ENCODE results near the gene ARL2.
A peak's percentile ranks its signal among the peaks of the same experiment; 100 is the strongest.
"Not testable (repeated sequence)": the region's sequence is repeated elsewhere in the genome, so short reads cannot be mapped to it uniquely, and the experiment has no call there.

ARL2 gene

DNA sequence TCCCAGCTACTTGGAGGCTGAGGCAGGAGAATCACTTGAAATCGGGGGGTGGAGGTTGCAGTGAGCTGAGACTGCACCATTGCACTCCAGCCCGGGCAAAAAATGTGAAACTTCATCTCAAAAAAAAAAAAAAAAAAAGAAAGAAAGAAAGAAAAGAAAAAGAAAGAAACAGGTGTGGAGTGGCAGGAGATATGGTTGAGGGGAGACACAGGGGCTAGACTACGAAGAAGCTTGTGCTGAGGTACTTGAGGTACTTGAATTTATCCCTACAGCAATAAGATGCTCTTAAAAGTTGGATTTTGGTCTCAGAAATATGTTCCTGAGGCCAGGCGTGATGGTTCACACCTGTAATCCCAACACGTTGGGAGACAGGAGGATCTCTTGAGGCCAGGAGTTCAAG lies 39.8 kb upstream of the ARL2 start:
- H3K4me1 ChIP-seq (ENCODE audit: control insufficient read depth in 1 of 2, insufficient read depth in 1 of 2, low read depth in 1 of 2, low read length in 1 of 2): peaks cover 10 to 12% of the 10 kb centered on the region in 2 experiments
- H3K27me3 ChIP-seq: peaks cover 51% of the 10 kb centered on the region
- TF ChIP-seq, protein P1, sequence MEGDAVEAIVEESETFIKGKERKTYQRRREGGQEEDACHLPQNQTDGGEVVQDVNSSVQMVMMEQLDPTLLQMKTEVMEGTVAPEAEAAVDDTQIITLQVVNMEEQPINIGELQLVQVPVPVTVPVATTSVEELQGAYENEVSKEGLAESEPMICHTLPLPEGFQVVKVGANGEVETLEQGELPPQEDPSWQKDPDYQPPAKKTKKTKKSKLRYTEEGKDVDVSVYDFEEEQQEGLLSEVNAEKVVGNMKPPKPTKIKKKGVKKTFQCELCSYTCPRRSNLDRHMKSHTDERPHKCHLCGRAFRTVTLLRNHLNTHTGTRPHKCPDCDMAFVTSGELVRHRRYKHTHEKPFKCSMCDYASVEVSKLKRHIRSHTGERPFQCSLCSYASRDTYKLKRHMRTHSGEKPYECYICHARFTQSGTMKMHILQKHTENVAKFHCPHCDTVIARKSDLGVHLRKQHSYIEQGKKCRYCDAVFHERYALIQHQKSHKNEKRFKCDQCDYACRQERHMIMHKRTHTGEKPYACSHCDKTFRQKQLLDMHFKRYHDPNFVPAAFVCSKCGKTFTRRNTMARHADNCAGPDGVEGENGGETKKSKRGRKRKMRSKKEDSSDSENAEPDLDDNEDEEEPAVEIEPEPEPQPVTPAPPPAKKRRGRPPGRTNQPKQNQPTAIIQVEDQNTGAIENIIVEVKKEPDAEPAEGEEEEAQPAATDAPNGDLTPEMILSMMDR (IDR thresholded peaks at IDR 0.05): no peak
- H3K36me3 ChIP-seq: no peaks in the 10 kb centered on the region
- no peaks in the 10 kb centered on the region for H3K9me3 ChIP-seq
- H3K4me3 ChIP-seq (ENCODE audit: low read depth in 1 of 2, low read length in 1 of 2): no peak overlapping the region
- H3K27ac ChIP-seq: no peak overlapping the region

DNA sequence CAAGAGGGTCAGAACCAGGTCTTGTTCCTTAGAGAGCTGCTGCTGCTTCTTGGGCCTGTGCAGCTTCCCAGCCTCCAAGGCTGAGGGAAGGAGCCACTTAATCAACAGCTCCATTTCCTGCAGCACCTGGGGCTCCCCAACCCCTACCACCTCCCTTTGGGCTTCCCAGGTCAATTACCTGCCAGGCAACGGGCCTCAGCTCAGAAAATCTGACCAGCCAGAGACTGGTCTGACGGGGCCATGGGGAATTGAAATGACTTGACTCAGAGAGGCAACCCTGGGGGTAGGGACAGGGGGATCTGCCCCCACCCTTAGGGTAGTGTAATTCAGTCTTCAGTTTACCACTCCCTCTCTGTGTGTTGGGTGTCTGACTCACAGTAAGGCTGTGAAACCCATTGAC lies 37.3 kb upstream of the ARL2 start:
- TF ChIP-seq, protein P1 (IDR thresholded peaks at IDR 0.05): no peak
- Histone ChIP-seq H3K27me3 (peaks cover 51% of the 10 kb centered on the region), H3K4me3 (ENCODE audit: low read depth in 1 of 2, low read length in 1 of 2) (no peak overlapping the region)

DNA sequence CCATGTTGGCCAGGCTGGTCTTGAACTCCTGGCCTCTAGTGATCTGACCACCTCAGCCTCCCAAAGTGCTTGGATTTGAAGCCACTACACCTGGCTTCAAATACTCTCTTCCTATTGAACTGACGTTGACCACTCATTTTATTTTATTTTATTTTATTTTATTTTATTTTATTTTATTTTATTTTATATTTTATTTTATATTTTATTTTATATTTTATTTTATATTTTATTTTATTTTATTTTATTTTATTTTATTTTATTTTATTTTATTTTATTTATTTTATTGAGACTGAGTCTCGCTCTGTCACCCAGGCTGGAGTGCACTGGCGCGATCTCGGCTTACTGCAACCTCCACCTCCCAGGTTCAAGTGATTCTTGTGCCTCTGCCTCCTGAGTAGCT lies 30.6 kb upstream of the ARL2 start:
- not testable (repeated sequence) for H3K36me3 ChIP-seq; H3K27ac ChIP-seq; H3K9me3 ChIP-seq; H3K4me3 ChIP-seq (ENCODE audit: low read depth in 1 of 2, low read length in 1 of 2)
- Histone ChIP-seq H3K4me1 (ENCODE audit: control insufficient read depth in 1 of 2, insufficient read depth in 1 of 2, low read depth in 1 of 2, low read length in 1 of 2) (peaks cover 17 to 24% of the 10 kb centered on the region in 2 experiments), H3K27me3 (peaks cover 25% of the 10 kb centered on the region)

More for the DNA sequence above, 37.3 kb upstream of the ARL2 start:
- Histone ChIP-seq H3K36me3 (no peaks in the 10 kb centered on the region), H3K27ac (no peak overlapping the region), H3K9me3 (no peaks in the 10 kb centered on the region), H3K4me1 (ENCODE audit: control insufficient read depth in 1 of 2, insufficient read depth in 1 of 2, low read depth in 1 of 2, low read length in 1 of 2) (peaks cover 8 to 10% of the 10 kb centered on the region in 2 experiments)

DNA sequence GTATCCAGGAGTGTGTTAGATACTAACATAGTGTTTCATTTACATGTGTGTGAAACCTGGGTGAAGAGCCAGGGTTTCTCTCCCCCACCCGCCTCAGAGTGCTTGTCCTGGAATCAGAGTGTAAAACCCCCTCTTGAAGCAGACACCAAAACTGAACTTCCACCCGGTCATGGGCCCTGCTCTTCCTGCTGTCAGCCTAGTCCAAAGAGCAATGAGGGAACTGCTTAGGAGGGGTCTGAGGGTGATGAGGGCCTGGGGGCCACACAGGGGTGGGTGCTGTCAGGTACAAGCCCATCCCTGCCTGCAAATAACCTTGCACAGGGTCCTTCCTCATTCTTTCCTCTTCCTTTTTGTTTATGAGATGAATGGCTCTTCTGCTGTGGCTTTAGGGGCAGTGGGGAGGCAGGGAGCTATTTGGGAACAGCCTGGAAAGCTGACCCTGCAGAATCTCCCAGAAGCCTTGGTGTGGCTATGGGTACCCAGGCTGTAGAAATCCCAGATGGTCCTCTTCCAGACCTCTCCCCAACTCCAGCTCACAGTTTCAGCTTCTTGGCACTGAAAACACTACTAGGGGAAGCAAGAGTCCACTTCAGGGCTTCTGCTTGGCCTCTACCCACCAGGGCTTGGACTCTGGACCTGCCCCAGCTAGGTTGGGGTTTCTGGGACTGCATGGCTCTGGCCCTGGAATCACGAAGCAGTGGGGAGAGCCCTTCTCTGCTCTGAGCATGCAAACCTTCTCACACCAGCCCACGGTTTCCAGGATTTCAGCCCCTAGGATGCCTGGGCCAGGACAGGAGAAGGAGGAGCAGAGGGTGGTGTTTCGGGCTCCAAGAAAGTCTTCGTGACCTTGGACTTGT lies 25.7 kb upstream of the ARL2 start:
- H3K4me1 ChIP-seq (ENCODE audit: control insufficient read depth in 1 of 2, insufficient read depth in 1 of 2, low read depth in 1 of 2, low read length in 1 of 2): peaks cover 56 to 66% of the 10 kb centered on the region in 2 experiments
- H3K27ac ChIP-seq: peak overlapping the region; percentile 92
- H3K9me3 ChIP-seq: no peaks in the 10 kb centered on the region
- H3K4me3 ChIP-seq (ENCODE audit: low read depth in 1 of 2, low read length in 1 of 2): peak overlapping the region in 1 of 2 experiments; percentile 42
- TF ChIP-seq, protein P1 (IDR thresholded peaks at IDR 0.05): no peak
- no peaks in the 10 kb centered on the region for H3K27me3 ChIP-seq
- H3K36me3 ChIP-seq: no peaks in the 10 kb centered on the region

DNA sequence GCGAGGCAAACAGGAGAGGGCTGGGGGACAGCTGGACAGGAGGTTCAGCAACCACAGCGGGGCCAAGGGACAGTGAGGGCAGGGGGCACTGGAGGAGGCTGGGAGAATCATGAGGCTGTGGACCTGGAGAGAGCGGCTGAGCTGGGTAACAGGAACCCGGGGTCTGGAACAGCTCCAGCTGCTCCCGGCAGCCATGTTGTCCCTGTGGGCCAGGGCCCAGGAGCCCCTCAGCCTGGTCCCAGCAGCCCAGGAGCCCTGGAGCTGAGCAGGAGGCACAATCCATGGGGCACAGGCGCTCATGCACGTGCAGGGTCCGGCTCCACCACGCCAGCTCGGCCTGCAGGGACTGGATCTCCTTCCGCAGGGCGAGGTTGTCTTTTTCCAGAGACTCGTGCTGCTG lies 24.5 kb upstream of the ARL2 start:
- TF ChIP-seq, protein P1 (IDR thresholded peaks at IDR 0.05): no peak
- H3K4me3 ChIP-seq (ENCODE audit: low read depth in 1 of 2, low read length in 1 of 2): peak overlapping the region; percentile 52 to 68
- no peaks in the 10 kb centered on the region for H3K36me3 ChIP-seq
- no peaks in the 10 kb centered on the region for H3K9me3 ChIP-seq
- no peaks in the 10 kb centered on the region for H3K27me3 ChIP-seq
- peak overlapping the region; percentile 92 for H3K27ac ChIP-seq
- peaks cover 56 to 62% of the 10 kb centered on the region in 2 experiments for H3K4me1 ChIP-seq (ENCODE audit: control insufficient read depth in 1 of 2, insufficient read depth in 1 of 2, low read depth in 1 of 2, low read length in 1 of 2)

DNA sequence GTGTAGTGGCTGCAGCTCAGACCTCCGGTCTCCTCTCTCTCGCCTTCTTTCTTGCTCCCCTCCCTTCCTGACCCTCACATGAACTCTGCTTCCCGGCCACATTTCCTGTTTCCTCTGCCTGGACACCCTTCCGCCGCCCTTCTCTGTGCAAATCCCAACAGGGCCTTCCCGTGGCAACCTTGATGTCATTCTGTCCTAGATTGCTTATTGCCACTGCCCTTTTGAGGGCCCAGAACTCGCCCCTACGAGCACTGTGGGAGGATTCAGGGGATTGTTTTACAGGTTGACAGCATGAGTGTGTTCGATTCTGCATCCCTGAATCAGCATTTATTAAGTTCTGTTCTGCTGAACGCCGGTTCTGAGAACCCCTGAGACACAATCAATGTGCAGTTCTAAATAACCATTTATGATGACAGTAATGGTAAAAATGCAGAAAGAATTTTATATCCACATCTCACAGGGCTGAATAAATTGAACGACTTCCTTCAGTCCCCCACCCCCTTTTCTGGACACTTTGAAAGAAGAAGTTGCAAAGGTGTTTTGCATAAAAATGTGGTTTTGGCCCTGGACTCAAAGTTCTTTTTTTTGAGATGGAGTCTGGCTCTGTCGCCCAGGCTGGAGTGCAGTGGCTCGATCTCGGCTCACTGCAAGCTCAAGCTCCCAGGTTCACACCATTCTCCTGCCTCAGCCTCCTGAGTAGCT lies 23.6 kb upstream of the ARL2 start:
- Histone ChIP-seq H3K36me3 (no peaks in the 10 kb centered on the region), H3K9me3 (no peaks in the 10 kb centered on the region), H3K27ac (peak overlapping the region; percentile 92), H3K27me3 (no peaks in the 10 kb centered on the region), H3K4me1 (ENCODE audit: control insufficient read depth in 1 of 2, insufficient read depth in 1 of 2, low read depth in 1 of 2, low read length in 1 of 2) (peaks cover 50 to 67% of the 10 kb centered on the region in 2 experiments), H3K4me3 (ENCODE audit: low read depth in 1 of 2, low read length in 1 of 2) (peak overlapping the region; percentile 52 to 68)
- TF ChIP-seq, protein P1 (IDR thresholded peaks at IDR 0.05): no peak

Measured in neutrophil (primary cell).